HG03045 (cell line): Measurements from ENCODE around the gene LSM11.
"Not testable (repeated sequence)": the region's sequence is repeated elsewhere in the genome, so short reads cannot be mapped to it uniquely, and the experiment has no call there.

Source experiments
- ATAC-seq: cut with Tn5 transposase; IDR thresholded peaks from one replicate; pipeline ENCODE4 v1.9.1; 2021; ENCODE audit warnings: mild to moderate bottlenecking, moderate library complexity; ENCODE audit not compliant: unreplicated experiment

LSM11 gene

GRCh38 chr5:157743163-157744050, at the start of gene LSM11:
Gene LSM11 (plus strand): TSS chr5:157743712. CDS start chr5:157743751, 39 bp downstream.
- peak; percentile 91 for ATAC-seq

- not testable (repeated sequence) for ATAC-seq
Measured at GRCh38 chr5:157693816-157694215, 49.7 kb upstream of the LSM11 start.

GRCh38 chr5:157696154-157696553, 47.4 kb upstream of the LSM11 start:
- not testable (repeated sequence) for ATAC-seq

- ATAC-seq, result not testable (repeated sequence)
Measured at GRCh38 chr5:157698674-157699073, 44.8 kb upstream of the LSM11 start.

GRCh38 chr5:157703736-157704135, 39.8 kb upstream of the LSM11 start:
- no peak for ATAC-seq

- no peak for ATAC-seq
Measured at GRCh38 chr5:157708866-157709265, 34.6 kb upstream of the LSM11 start.

GRCh38 chr5:157709346-157709745, 34.2 kb upstream of the LSM11 start:
- no peak for ATAC-seq

GRCh38 chr5:157710431-157710830, 33.1 kb upstream of the LSM11 start:
- ATAC-seq, result no peak

- ATAC-seq, result no peak
Measured at GRCh38 chr5:157710882-157711281, 32.6 kb upstream of the LSM11 start.

- ATAC-seq, result no peak
Measured at GRCh38 chr5:157713830-157714595, 29.5 kb upstream of the LSM11 start.

GRCh38 chr5:157714596-157714864, 29.0 kb upstream of the LSM11 start:
- no peak for ATAC-seq

GRCh38 chr5:157718519-157718918, 25.0 kb upstream of the LSM11 start:
- peak; percentile 60 for ATAC-seq

GRCh38 chr5:157719245-157719644, 24.3 kb upstream of the LSM11 start:
- ATAC-seq, result no peak

GRCh38 chr5:157721159-157721558, 22.4 kb upstream of the LSM11 start:
- ATAC-seq, result no peak

GRCh38 chr5:157722895-157723294, 20.6 kb upstream of the LSM11 start:
- ATAC-seq, result not testable (repeated sequence)

GRCh38 chr5:157726607-157727006, 16.9 kb upstream of the LSM11 start:
- not testable (repeated sequence) for ATAC-seq

GRCh38 chr5:157727858-157728257, 15.7 kb upstream of the LSM11 start:
- not testable (repeated sequence) for ATAC-seq

GRCh38 chr5:157729858-157730257, 13.7 kb upstream of the LSM11 start:
- peak; percentile 45 for ATAC-seq

- no peak for ATAC-seq
Measured at GRCh38 chr5:157730900-157731271, 12.6 kb upstream of the LSM11 start.

- peak; percentile 96 for ATAC-seq
Measured at GRCh38 chr5:157731272-157732129, 12.0 kb upstream of the LSM11 start, which contains the start of gene THG1L. Gene THG1L (plus strand): TSS chr5:157731420. CDS start chr5:157731441, 21 bp downstream.

GRCh38 chr5:157732130-157732514, 11.4 kb upstream of the LSM11 start:
- no peak for ATAC-seq
